GM19023 (cell line): ENCODE results near the gene HERC2.

ENCODE experiments used
- ATAC-seq: cut with Tn5 transposase; IDR thresholded peaks from one replicate; pipeline ENCODE4 v1.9.1; 2021; ENCODE audit warnings: mild to moderate bottlenecking, moderate library complexity; ENCODE audit not compliant: unreplicated experiment

Gene HERC2

DNA sequence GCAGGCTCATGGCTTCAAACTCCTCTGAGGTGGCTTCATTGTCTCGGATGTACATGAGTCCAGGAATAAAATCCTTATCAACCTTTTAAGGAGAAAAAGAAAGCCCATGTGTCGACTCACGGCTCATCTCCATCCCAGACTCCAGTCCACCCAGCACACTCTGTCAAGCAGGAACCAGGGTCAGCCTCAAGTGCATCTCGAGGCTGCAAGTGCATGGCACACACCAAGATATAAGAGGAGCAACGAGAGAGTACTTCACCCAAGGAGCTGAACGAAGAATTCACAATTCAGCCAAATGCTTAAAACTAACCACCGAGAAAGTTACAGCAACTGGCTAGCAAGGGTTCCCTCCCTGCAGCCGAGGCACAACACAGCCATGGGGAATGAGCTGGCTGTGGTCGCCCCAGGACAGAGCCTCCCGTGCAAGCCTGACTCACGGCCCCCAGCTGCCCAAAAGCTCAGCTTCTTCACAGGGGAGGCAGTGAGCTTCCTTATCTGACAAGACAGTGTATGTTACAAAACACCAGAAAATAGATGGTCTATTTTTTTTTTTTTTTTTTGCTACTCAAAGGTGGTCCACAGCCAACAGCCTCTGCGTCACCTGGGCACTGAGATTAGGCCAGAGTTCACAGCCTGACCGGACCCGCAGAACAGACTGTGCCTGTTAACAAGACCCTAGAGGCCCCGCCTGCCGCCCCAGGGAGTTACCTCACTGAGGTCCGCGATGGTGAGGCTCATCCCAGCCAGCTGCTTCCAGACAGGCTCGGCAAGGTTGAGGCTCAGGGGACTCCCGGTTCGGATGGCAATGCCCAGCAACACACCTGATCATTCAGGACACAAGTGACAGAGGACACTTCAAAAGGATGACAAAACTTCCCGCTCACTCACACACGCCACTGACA is 207.0 kb downstream of the HERC2 start:
- no peak for ATAC-seq

- ATAC-seq: no peak
Observed at GRCh38 chr15:28114114-28114455, 207.9 kb downstream of the HERC2 start.

DNA sequence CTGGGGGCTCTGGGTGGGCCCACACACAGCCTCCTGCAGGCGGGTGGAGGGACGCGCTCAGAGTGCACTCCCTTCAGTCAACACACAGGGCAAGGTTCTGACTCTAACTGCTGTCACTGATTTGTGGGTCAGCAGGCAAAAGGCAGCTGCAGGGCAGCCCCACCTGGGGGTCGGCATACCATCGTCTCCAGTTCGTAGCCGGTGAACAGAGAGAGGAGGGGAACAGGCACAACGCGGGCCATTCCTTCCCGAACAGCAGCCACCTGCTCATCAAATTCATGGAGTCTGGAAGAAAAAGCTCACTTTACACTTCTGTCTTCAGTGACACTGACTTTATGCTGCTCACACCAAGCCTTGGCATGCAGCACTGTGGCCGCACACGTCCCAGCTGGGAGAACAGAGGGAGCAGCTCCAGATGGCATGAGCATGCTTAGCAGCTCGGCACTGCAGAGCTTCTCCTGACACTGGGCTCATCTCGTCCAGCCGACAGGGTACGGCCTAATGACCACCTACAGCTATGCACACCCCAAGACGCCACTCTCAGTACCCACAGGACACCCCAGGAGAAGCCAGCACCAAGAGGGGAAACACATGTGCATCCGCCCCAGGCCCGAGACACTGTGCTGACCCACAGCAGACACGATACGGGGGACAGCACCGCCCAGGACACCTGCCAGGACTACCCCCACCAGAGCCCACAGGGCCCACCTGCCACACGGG is 208.4 kb downstream of the HERC2 start:
- no peak for ATAC-seq

DNA sequence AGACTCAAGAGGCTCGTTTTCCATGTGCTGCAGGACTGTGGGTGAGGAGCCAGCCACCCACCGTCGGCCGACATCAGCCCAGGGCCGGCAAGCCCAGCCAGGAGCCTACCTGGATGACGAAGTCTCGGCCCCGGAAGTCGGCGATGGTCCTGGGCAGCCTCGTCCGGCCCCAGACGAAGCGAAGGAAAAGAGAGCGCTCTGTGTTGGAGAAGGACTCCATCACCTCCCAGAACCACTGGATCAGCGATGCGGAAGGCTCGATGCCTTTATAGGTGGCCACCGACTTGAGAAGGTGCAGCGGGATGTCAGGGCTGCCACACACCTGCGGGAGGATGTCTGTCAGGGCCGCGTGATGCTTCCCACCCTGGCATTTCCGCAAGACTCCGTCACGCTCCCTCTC is 209.0 kb downstream of the HERC2 start:
- ATAC-seq: no peak

- no peak for ATAC-seq
Observed at GRCh38 chr15:28112101-28112760, 209.7 kb downstream of the HERC2 start.

GRCh38 chr15:28111543-28111942 is 210.4 kb downstream of the HERC2 start:
- no peak for ATAC-seq

DNA sequence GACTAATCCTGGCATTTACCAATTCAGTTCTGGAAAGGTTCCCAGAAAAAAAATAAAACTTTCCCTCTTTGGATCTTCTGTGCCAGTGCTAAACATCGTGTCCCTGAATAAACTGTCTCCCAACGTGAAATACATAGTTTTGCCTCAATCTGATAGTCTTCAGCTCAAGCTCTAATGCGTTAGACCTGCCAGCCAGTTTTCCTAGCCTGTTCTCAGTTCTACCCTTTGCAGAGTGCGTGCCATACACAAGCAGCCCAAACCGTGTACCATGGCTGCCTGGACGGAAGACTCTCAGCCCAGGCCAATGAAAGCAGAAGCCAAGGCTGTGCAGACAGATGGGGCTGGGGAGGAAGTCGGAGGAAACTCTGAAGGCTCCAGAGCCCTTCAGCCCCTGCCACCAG is 211.5 kb downstream of the HERC2 start:
- ATAC-seq: no peak

GRCh38 chr15:28109626-28110455 is 212.1 kb downstream of the HERC2 start:
- ATAC-seq: no peak

DNA sequence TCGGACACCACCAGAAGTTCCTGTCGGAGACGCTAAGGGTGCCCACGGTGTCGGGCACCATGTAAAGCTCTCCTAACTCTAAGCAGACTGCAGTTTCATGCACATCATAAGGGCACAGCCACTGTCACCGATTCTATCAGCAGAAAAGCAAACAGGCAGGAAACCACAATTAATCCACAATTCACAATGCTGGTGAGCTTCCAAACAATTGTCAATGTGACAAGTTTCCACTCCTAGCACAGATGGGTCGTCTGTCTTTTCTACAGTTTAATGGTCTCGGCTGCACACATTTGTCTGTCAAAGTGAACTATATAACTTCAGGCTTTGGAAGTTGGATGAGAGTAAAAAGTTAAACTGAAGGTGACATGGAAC is 214.1 kb downstream of the HERC2 start:
- ATAC-seq: no peak

GRCh38 chr15:28107111-28107903 is 214.7 kb downstream of the HERC2 start:
- ATAC-seq: no peak

DNA sequence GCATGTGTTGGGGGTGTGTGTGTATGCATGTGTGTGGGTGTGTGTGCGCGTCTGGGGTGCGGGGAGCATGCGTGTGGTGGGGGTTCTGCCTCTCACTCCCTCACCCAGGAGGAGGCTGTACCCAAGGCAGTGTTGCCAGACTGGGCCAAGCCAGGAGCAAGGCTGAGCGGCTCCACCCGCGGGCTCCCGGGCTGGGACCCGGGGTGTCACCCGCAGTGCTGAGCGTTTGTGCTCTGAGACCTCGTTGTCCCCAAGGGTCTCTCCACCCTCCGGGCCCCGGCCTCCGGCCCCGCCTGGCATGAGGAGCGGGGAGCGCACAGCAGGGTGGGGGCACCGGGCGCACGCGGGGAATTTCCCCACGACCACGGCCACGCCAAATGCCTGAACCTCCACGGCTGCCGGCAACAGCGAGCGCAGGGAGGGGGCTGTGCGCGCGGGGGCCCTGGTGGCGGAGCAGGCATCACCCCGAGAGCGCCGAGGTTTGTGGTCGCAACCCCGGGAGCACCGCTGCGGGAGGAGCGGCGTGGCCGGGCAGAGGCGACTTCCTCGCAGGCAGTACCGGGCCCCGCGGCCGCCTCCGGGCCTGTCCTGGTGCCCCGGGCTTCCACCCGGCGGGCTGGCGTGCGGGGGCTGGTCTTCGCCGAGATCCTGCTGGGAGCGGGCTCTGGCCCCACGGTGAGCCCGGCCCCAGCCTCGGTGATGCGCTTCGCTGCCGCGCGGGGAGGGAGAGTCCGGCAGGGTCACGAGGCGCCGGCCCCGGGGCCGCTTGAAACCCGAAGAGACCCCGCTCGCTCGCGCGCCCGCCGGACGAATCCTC is 215.5 kb downstream of the HERC2 start:
- ATAC-seq: no peak

- ATAC-seq: no peak
Observed at GRCh38 chr15:28105793-28106192, 216.2 kb downstream of the HERC2 start.

DNA sequence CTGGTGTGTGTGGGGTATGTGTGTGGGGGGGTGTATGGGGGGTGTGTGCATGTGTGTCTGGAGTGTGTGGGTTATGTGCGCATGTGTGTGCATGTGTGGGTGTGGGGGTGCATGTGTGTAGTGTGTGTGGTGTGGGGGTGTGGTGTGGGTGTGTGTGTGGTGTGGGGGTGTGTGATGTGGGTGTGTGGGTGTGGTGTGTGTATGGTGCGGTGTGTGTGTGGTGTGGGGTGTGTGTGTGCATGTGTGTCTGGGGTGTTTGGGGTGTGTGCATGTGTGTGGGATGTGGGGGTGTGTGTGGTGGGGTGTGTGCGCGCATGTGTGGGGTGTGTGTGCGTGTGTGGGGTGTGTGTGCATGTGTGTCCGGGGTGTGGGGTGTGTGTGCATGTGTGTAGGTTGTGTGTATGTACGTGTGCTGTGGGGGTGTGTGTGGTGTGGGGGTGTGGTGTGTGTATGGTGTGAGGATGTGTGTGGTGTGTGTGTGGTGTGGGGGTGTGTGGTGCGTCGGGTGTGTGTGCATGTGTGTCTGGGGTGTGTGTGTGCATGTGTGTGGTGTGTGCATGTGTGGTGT is 216.7 kb downstream of the HERC2 start:
- ATAC-seq: no peak

- ATAC-seq: no peak
Observed at GRCh38 chr15:28104326-28104725, 217.7 kb downstream of the HERC2 start.

DNA sequence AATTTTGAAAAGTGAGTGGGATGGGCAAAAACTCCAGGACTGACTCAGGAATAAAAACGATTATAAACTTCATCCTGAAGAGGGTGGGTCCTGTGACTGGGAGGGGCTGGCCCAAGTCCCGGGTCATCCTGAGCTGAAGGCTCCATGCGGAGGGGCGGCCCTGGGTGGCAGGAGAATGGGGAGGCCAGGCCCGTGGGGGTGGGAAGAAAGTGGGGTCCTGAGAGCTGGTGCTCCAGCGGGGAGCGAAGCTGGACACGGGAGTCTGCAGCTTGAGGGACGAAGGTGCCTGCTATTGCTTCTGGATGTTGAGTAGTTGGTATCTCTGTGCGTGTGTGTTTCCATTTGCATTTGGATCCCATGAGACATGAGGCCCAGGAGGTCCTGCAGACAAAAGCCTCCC is 218.1 kb downstream of the HERC2 start:
- no peak for ATAC-seq

GRCh38 chr15:28101983-28102441 is 220.0 kb downstream of the HERC2 start:
- no peak for ATAC-seq

- no peak for ATAC-seq
Observed at GRCh38 chr15:28101201-28101600, 220.8 kb downstream of the HERC2 start.

DNA sequence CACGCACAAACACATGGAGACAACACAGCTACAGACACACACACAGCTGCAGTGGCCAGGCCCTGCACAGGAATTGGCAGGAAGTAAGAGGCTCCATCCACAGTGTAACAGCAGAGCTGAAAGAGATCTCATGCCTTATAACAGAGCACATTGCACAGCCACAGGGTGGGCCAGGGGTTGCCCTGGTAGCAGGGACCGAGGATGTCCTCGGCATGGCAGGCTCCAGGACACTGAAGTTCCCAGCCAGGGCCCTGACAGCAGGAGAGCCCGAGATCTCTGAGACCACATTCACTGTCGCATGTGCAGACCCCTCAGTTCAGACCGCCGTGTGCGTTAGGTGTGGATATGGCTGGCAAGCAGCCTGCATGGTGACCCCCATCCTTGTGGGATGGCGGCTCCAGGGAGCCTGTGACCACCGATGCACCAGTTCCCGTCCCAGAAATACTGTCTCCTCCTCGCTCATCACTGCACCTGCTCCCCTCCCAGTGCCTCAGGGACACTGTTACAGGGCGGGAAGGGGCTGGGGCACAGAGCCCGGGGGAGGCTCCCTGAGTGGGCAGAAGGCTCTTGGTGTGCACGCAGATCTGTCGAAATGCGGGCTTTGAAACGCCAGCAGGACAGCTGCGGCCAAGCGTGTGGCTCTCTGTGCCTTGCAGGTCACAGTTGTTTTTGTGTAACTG is 221.3 kb downstream of the HERC2 start:
- no peak for ATAC-seq
